Measurements from ENCODE around the gene TTC39B. TPM values are rescaled to one million over a fixed set of nuclear protein-coding genes. Genes with fewer than 3 reads are reported as not detected.

TTC39B gene
- total and polyA plus RNA-seq, 2 of the 8 experiments (the other 6 are each of a cell fraction or from before 2014, with no cell fraction given) = 1.6 to 10.9 TPM

DNA sequence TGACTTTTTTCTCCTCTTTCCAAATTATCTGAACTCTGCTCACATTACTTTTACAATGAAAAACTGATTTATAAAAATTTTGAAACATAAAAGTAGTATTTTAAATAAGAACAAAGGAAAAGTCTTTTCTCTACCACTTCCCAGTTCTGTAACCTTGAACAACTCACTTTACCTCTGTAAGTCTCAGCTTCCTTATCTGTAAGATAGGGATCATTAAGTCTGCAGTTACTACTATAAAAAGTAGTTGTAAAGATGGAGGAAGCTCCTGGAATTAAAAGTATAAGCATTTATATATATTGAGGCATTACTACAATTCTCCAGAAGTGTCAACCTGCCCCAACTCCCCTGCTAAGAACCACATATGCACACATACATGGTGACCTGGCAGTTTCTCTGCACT, 88.0 kb downstream of the TTC39B start:
- Histone ChIP-seq H3K4ac (replicated peaks; ENCODE audit: insufficient read length, low read depth, low read length) (no peak overlapping the region), H2BK12ac (ENCODE audit: low read depth, low read length) (no peak overlapping the region), H4K91ac (replicated peaks; ENCODE audit: insufficient read length, low read length) (no peak overlapping the region), H3K23ac (ENCODE audit: insufficient read length) (no peak overlapping the region), H3K9ac (replicated peaks in 1 of 4; ENCODE audit: extremely low read depth in 1 of 4, low read depth in 3 of 4, low read length in 3 of 4) (no peak overlapping the region), H3K4me2 (ENCODE audit: insufficient read depth in 1 of 2, low read depth in 2 of 2, low read length in 2 of 2) (no peak overlapping the region), H3K4me3 (ENCODE audit: extremely low read depth in 1 of 4, insufficient read depth in 2 of 4, low read depth in 3 of 4, low read length in 4 of 4) (no peak overlapping the region), H3K14ac (ENCODE audit: insufficient read length) (no peak overlapping the region), H2AK5ac (ENCODE audit: low read depth, low read length) (no peak overlapping the region), H3K79me1 (ENCODE audit: low read depth, low read length) (no peaks in the 10 kb centered on the region; the same call in 1 of the 2 replicates), H2BK20ac (ENCODE audit: low read length) (no peak overlapping the region), H3K36me3 (ENCODE audit: control insufficient read depth in 2 of 4, insufficient read depth in 4 of 4, low read length in 3 of 4) (no peaks in the 10 kb centered on the region), H3K79me2 (ENCODE audit: control insufficient read depth in 1 of 2, insufficient read depth in 2 of 2, low read length in 2 of 2) (no peaks in the 10 kb centered on the region), H4K8ac (ENCODE audit: extremely low read depth, insufficient read depth, low read length) (no peak overlapping the region), H3K18ac (ENCODE audit: extremely low read depth, low read length) (no peak overlapping the region), H3K56ac (replicated peaks; ENCODE audit: insufficient read length, low read depth, low read length) (no peak overlapping the region), H2BK120ac (replicated peaks; ENCODE audit: low read depth, low read length) (no peak overlapping the region), H4K5ac (ENCODE audit: insufficient read length, low read depth, low read length) (no peak overlapping the region), H3K9me3 (ENCODE audit: insufficient read depth in 2 of 2, low read depth in 1 of 2, low read length in 1 of 2) (no peaks in the 10 kb centered on the region), H2AFZ (ENCODE audit: low read length) (no peak overlapping the region), H3K23me2 (ENCODE audit: low read depth, low read length) (peaks cover 2% of the 10 kb centered on the region; the same call in 1 of the 2 replicates), H2BK5ac (ENCODE audit: low read depth, low read length) (no peak overlapping the region), H3K27me3 (replicated peaks in 1 of 4; ENCODE audit: control insufficient read depth in 3 of 4, extremely low read depth in 1 of 4, insufficient read depth in 3 of 4, low read length in 3 of 4) (no peaks in the 10 kb centered on the region), H3K27ac (ENCODE audit: low read depth, low read length) (no peak overlapping the region), H2BK15ac (ENCODE audit: low read length) (no peak overlapping the region), H4K20me1 (replicated peaks in 1 of 2; ENCODE audit: control insufficient read depth in 1 of 2, insufficient read depth in 2 of 2, low read length in 2 of 2) (no peaks in the 10 kb centered on the region), H3K4me1 (replicated peaks in 1 of 4; ENCODE audit: control insufficient read depth in 3 of 4, insufficient read depth in 4 of 4, low read length in 3 of 4) (no peaks in the 10 kb centered on the region)
- FAIRE-seq (no peak), DNase-seq (ENCODE audit: low read depth in 1 of 2, low spot score in 2 of 2) (no peak)
- TF ChIP-seq CBX5 (IDR thresholded peaks at IDR 0.05; ENCODE audit: low read depth, low read length) = no peak
- TF ChIP-seq PHF8 (conservative IDR thresholded peaks at IDR 0.05; ENCODE audit: low read depth, low read length) = no peak
- no peak for TF ChIP-seq ZNF274 (IDR thresholded peaks at IDR 0.05; ENCODE audit: borderline replicate concordance, extremely low read depth, low read length)
- POLR2A ChIA-PET (ENCODE audit: partially characterized antibody) = no interaction called here
- CTCF ChIA-PET (ENCODE audit: partially characterized antibody) = interaction anchor here (1.6 to 10.3 kb wide), 2 partner anchors 10 to 13 kb away, joined by 3 to 65 read pairs; no protein-coding TSS in a partner anchor

Data from H1 (cell line).